WTC11 (cell line): ENCODE results near the gene CRBN. TPM values are rescaled to one million over a fixed set of nuclear protein-coding genes. Genes with fewer than 3 reads are reported as not detected.

Experiments used
- ATAC-seq: fragments of 200-7000 bp; cut with Tn5 transposase; 2 replicates; pipeline ENCODE4 v1.10.0; 2021; ENCODE audit warnings: mild to moderate bottlenecking, moderate library complexity
- CTCF ChIA-PET: fragments of 300-600 bp; sonication (Branson Sonifier 250); formaldehyde crosslinking; loops from one replicate; lab custom pipeline; 2021; ENCODE audit warnings: antibody characterized with exemption; lab: Charles Lee
- POLR2A ChIA-PET: fragments of 350-600 bp; sonication (Branson Sonifier 250); formaldehyde crosslinking; loops from one replicate; lab custom pipeline; 2021; ENCODE audit warnings: antibody characterized with exemption; lab: Charles Lee
- DNase-seq: peaks from one replicate; pipeline ENCODE4 v3.0.0; 2021; ENCODE audit warnings: low spot score
- H3K27ac Mint-ChIP-seq: 2 replicates; pipeline ENCODE4 v1.8.0; 2021; ENCODE audit warnings: mixed read lengths
- H3K27me3 Mint-ChIP-seq: 2 replicates; pipeline ENCODE4 v1.8.0; 2021; ENCODE audit warnings: low read depth, mild to moderate bottlenecking, moderate library complexity, mixed read lengths
- H3K36me3 Mint-ChIP-seq: 2 replicates; pipeline ENCODE4 v1.8.0; 2021; ENCODE audit warnings: mixed read lengths
- H3K4me1 Mint-ChIP-seq: 2 replicates; pipeline ENCODE4 v1.8.0; 2022; ENCODE audit warnings: mixed read lengths
- H3K4me3 Mint-ChIP-seq: 2 replicates; pipeline ENCODE4 v1.8.0; 2021; ENCODE audit warnings: mild to moderate bottlenecking, moderate library complexity, mixed read lengths
- H3K9me3 Mint-ChIP-seq: 2 replicates; pipeline ENCODE4 v1.8.0; 2021; ENCODE audit warnings: mixed read lengths
- ATF2 ChIP-seq: sonication (generic); formaldehyde crosslinking; IDR thresholded peaks from 2 replicates; pipeline ENCODE4 v1.8.1; 2022; ENCODE audit warnings: low read depth, missing genetic modification reagents, borderline replicate concordance
- ATF3 ChIP-seq: sonication (generic); formaldehyde crosslinking; conservative IDR thresholded peaks from 2 replicates; pipeline ENCODE4 v1.8.1; 2022; ENCODE audit warnings: mild to moderate bottlenecking, missing genetic modification reagents
- CDX4 ChIP-seq: fragments of 250-450 bp; sonication (Bioruptor Pico); IDR thresholded peaks from 2 replicates; pipeline ENCODE4 v1.9.0; 2021; ENCODE audit warnings: moderate library complexity, mild to moderate bottlenecking, inconsistent platforms, borderline replicate concordance
- E2F4 ChIP-seq: sonication (generic); formaldehyde crosslinking; IDR thresholded peaks from 2 replicates; pipeline ENCODE4 v1.8.1; 2022; ENCODE audit warnings: low read depth, mild to moderate bottlenecking, moderate library complexity, missing genetic modification reagents, borderline replicate concordance
- ESRRA ChIP-seq: sonication (generic); formaldehyde crosslinking; IDR thresholded peaks from 2 replicates; pipeline ENCODE4 v1.8.1; 2022; ENCODE audit warnings: mild to moderate bottlenecking, missing genetic modification reagents, borderline replicate concordance
- FOXJ3 ChIP-seq: sonication (generic); formaldehyde crosslinking; IDR thresholded peaks from 2 replicates; pipeline ENCODE4 v1.9.0; 2021; ENCODE audit warnings: missing genetic modification reagents, mild to moderate bottlenecking, borderline replicate concordance
- FOXP1 ChIP-seq: sonication (generic); formaldehyde crosslinking; IDR thresholded peaks from 2 replicates; pipeline ENCODE4 v1.8.0; 2022; ENCODE audit warnings: missing genetic modification reagents, mild to moderate bottlenecking, moderate library complexity, borderline replicate concordance
- HMGA2 ChIP-seq: fragments of 250-450 bp; sonication (Bioruptor Pico); IDR thresholded peaks from 2 replicates; pipeline ENCODE4 v1.4.0; 2021; ENCODE audit warnings: mild to moderate bottlenecking, moderate library complexity
- NFYB ChIP-seq: sonication (generic); formaldehyde crosslinking; conservative IDR thresholded peaks from 2 replicates; pipeline ENCODE4 v1.8.0; 2022; ENCODE audit warnings: low read depth, missing genetic modification reagents
- RORB ChIP-seq: fragments of 250-450 bp; sonication (Bioruptor Pico); IDR thresholded peaks from 2 replicates; pipeline ENCODE4 v1.9.0; 2021; ENCODE audit warnings: mild to moderate bottlenecking
- TEAD1 ChIP-seq: sonication (generic); formaldehyde crosslinking; IDR thresholded peaks from 2 replicates; pipeline ENCODE4 v1.8.0; 2022; ENCODE audit warnings: mild to moderate bottlenecking, missing genetic modification reagents
- ZNF232 ChIP-seq: sonication (generic); formaldehyde crosslinking; IDR thresholded peaks from 2 replicates; pipeline ENCODE4 v1.8.0; 2022; ENCODE audit warnings: mild to moderate bottlenecking, missing genetic modification reagents
- ZNF317 ChIP-seq: sonication (generic); formaldehyde crosslinking; IDR thresholded peaks from 2 replicates; pipeline ENCODE4 v1.8.1; 2023; ENCODE audit warnings: low read depth, mild to moderate bottlenecking, moderate library complexity, missing genetic modification reagents, borderline replicate concordance
- ZNF396 ChIP-seq: fragments of 250-450 bp; sonication (Bioruptor Pico); IDR thresholded peaks from 2 replicates; pipeline ENCODE4 v1.8.0; 2021; ENCODE audit warnings: mild to moderate bottlenecking, moderate library complexity, borderline replicate concordance
- total RNA-seq: library from RNA; stranded (reverse); gene quantifications from 3 replicates; pipeline ENCODE4 v1.2.3, GENCODE V29; 2021
- TF ChIP-seq, protein P1 (sequence below): sonication (generic); formaldehyde crosslinking; conservative IDR thresholded peaks from 2 replicates; pipeline ENCODE4 v1.8.1; 2023; ENCODE audit warnings: mild to moderate bottlenecking, low read depth, missing genetic modification reagents, moderate library complexity
- TF ChIP-seq, protein P2 (sequence below): sonication (generic); formaldehyde crosslinking; IDR thresholded peaks from 2 replicates; pipeline ENCODE4 v1.8.1; 2023; ENCODE audit warnings: mild to moderate bottlenecking, missing genetic modification reagents, moderate library complexity
- TF ChIP-seq, protein P3 (sequence below): sonication (generic); formaldehyde crosslinking; IDR thresholded peaks from 2 replicates; pipeline ENCODE4 v1.8.0; 2022; ENCODE audit warnings: mild to moderate bottlenecking, missing genetic modification reagents

Gene CRBN
- total RNA-seq, 1 experiment from 2014 or later: 24.4 TPM

- Mint-ChIP-seq H3K36me3 (peaks cover 47% of the 10 kb centered on the region), H3K9me3 (peaks cover 4% of the 10 kb centered on the region; the same call in 1 of the 2 replicates), H3K4me1 (no peaks in the 10 kb centered on the region), H3K27me3 (no peaks in the 10 kb centered on the region), H3K4me3 (no peak overlapping the region), H3K27ac (no peak overlapping the region)
- POLR2A ChIA-PET: no interaction called here
- ATAC-seq (peak; percentile 39; the same call in 1 of the 2 replicates), DNase-seq (no peak)
- TF ChIP-seq, protein P1, sequence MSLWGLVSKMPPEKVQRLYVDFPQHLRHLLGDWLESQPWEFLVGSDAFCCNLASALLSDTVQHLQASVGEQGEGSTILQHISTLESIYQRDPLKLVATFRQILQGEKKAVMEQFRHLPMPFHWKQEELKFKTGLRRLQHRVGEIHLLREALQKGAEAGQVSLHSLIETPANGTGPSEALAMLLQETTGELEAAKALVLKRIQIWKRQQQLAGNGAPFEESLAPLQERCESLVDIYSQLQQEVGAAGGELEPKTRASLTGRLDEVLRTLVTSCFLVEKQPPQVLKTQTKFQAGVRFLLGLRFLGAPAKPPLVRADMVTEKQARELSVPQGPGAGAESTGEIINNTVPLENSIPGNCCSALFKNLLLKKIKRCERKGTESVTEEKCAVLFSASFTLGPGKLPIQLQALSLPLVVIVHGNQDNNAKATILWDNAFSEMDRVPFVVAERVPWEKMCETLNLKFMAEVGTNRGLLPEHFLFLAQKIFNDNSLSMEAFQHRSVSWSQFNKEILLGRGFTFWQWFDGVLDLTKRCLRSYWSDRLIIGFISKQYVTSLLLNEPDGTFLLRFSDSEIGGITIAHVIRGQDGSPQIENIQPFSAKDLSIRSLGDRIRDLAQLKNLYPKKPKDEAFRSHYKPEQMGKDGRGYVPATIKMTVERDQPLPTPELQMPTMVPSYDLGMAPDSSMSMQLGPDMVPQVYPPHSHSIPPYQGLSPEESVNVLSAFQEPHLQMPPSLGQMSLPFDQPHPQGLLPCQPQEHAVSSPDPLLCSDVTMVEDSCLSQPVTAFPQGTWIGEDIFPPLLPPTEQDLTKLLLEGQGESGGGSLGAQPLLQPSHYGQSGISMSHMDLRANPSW (CRISPR knock-in tag): no peak
- TF ChIP-seq, all 79 proteins: peak for 0
- CTCF ChIA-PET: interaction anchor here (0.7 kb wide), 1 partner anchor 1363 kb away, joined by 3 read pairs; no protein-coding TSS in a partner anchor
Measured at GRCh38 chr3:3170998-3171397, 8.5 kb downstream of the CRBN start.

GRCh38 chr3:3165650-3166049, 13.8 kb downstream of the CRBN start:
- ATAC-seq: no peak
- no peak for DNase-seq
- TF ChIP-seq, protein P1 (CRISPR knock-in tag): no peak
- TF ChIP-seq ATF2: no peak
- no peak for TF ChIP-seq CDX4 (CRISPR knock-in tag)
- TF ChIP-seq FOXP1 (CRISPR knock-in tag): no peak
- no peak for TF ChIP-seq ZNF396 (CRISPR knock-in tag)
- TF ChIP-seq NFYB: no peak
- TF ChIP-seq TEAD1 (CRISPR knock-in tag): no peak
- TF ChIP-seq ZNF232 (CRISPR knock-in tag): no peak
- TF ChIP-seq E2F4 (CRISPR knock-in tag): no peak
- TF ChIP-seq HMGA2 (CRISPR knock-in tag): no peak
- no peak for TF ChIP-seq ESRRA
- no peak for TF ChIP-seq ZNF317 (CRISPR knock-in tag)
- TF ChIP-seq, protein P2, sequence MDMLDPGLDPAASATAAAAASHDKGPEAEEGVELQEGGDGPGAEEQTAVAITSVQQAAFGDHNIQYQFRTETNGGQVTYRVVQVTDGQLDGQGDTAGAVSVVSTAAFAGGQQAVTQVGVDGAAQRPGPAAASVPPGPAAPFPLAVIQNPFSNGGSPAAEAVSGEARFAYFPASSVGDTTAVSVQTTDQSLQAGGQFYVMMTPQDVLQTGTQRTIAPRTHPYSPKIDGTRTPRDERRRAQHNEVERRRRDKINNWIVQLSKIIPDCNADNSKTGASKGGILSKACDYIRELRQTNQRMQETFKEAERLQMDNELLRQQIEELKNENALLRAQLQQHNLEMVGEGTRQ: no peak
- TF ChIP-seq, protein P3, sequence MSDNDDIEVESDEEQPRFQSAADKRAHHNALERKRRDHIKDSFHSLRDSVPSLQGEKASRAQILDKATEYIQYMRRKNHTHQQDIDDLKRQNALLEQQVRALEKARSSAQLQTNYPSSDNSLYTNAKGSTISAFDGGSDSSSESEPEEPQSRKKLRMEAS (CRISPR knock-in tag): no peak
- TF ChIP-seq RORB (CRISPR knock-in tag): no peak
- no peak for TF ChIP-seq ATF3 (CRISPR knock-in tag)
- TF ChIP-seq FOXJ3 (CRISPR knock-in tag): no peak
- no peaks in the 10 kb centered on the region for H3K27me3 Mint-ChIP-seq
- H3K27ac Mint-ChIP-seq: no peak overlapping the region
- H3K4me3 Mint-ChIP-seq: no peak overlapping the region
- H3K4me1 Mint-ChIP-seq: no peaks in the 10 kb centered on the region
- peaks cover 15% of the 10 kb centered on the region; the same call in 1 of the 2 replicates for H3K9me3 Mint-ChIP-seq
- H3K36me3 Mint-ChIP-seq: peaks cover 49% of the 10 kb centered on the region
- ChIA-PET POLR2A (no interaction called here), CTCF (no interaction called here)
